Spleen (tissue), 7 donors: ENCODE results near the gene TPCN2.

Source experiments
- CTCF ChIP-seq, 11 experiments: fragments of 200-600 bp in 7 of 11; fragments of 450-650 bp in 4 of 11; sonication (generic) in 4 of 11; IDR thresholded peaks in 8 of 11; conservative IDR thresholded peaks in 3 of 11; 1 replicate in 7 of 11; 2 replicates in 4 of 11; pipeline versions ENCODE4 v1.4.0 to v1.8.0; 2016 to 2021; ENCODE audit warnings: antibody characterized with exemption in 11 of 11, inconsistent platforms in 4 of 11, mild to moderate bottlenecking in 1 of 11
- POLR2A ChIP-seq, 3 donors: fragments of 450-650 bp; IDR thresholded peaks; one replicate each; pipeline ENCODE4 v1.5.1; 2017; ENCODE audit warnings: antibody characterized with exemption in 3 of 3, mild to moderate bottlenecking in 1 of 3
- donor health status: DM: no; HTN: no; CAD: no; lungs with moderate emphysema.
- donor health status: DM: no; HTN: no; CAD: no.
- donor health status: DM: no; HTN: no; CAD: no.

GRCh38 chr11:69110451-69110850 is 61.7 kb downstream of the TPCN2 start:
- TF ChIP-seq CTCF (IDR thresholded peaks at IDR 0.05 in 8 of 11, conservative IDR thresholded peaks at IDR 0.05 in 3 of 11) (no peak), POLR2A (IDR thresholded peaks at IDR 0.05) (no peak)
